BE2C (cell line): Measurements from ENCODE around the gene GPN2.
A peak's percentile ranks its signal among the peaks of the same experiment; 100 is the strongest.

Experiments
- DNase-seq: peaks from one replicate; pipeline ENCODE4 v3.0.0-alpha.2; 2020
- H3K27me3 ChIP-seq: fragments of 250-450 bp; sonication (Bioruptor Pico); 2 replicates; pipeline ENCODE4 v1.5.1; 2020; ENCODE audit warnings: mild to moderate bottlenecking
- H3K36me3 ChIP-seq: fragments of 250-450 bp; sonication (Bioruptor Pico); 2 replicates; pipeline ENCODE4 v1.5.1; 2020; ENCODE audit warnings: mild to moderate bottlenecking
- H3K4me1 ChIP-seq: fragments of 250-450 bp; sonication (Bioruptor Pico); 2 replicates; pipeline ENCODE4 v1.5.1; 2020
- H3K4me3 ChIP-seq: 2 replicates; pipeline ENCODE4 v1.5.1; 2011; ENCODE audit warnings: low read depth, low read length
- H3K9me3 ChIP-seq: fragments of 250-450 bp; sonication (Bioruptor Pico); 2 replicates; pipeline ENCODE4 v1.5.1; 2020
- TF ChIP-seq, protein P1 (sequence below): IDR thresholded peaks from 2 replicates; pipeline ENCODE4 v1.5.1; 2012; ENCODE audit warnings: mild to moderate bottlenecking, low read depth, low read length

GPN2 gene

DNA sequence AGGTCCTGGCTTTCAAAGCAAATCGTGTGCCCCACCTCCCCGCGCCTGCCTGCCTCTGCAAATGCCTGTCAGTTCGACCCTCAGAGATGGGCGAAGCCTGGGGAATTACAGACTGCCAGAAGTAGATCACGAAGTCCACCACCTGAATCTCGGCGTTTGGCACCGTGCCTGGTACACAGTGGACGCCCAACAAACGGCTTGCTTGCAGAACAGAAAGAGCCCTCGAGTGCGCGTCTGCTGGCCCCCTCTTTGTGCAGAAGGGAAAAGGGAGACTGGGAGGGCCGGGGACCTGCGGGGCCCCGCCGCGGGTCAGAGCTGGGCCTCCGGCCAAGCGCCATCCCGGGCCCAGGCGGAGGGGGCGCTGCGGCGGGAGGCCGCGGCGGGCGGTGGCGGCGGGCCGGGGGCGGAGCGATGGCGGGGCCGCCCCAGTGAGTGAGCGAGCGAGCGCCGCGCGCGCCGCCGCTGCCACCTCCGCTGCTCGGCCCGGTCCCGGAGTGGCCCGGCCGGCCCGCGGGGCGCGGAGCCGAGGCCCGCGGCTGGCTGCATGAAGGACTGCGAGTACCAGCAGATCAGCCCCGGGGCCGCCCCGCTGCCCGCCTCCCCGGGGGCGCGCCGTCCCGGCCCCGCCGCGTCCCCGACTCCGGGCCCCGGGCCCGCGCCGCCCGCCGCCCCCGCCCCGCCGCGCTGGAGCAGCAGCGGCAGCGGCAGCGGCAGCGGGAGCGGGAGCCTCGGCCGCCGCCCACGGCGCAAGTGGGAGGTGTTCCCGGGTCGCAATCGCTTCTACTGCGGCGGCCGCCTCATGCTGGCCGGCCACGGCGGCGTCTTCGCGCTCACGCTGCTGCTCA lies 63.6 kb downstream of the GPN2 start, which contains the start of gene ZDHHC18:
TSS of gene ZDHHC18 (plus strand) at position 428 of the 845 bp plus-strand sequence. CDS start at position 545, 117 bp downstream.
- TF ChIP-seq, protein P1, sequence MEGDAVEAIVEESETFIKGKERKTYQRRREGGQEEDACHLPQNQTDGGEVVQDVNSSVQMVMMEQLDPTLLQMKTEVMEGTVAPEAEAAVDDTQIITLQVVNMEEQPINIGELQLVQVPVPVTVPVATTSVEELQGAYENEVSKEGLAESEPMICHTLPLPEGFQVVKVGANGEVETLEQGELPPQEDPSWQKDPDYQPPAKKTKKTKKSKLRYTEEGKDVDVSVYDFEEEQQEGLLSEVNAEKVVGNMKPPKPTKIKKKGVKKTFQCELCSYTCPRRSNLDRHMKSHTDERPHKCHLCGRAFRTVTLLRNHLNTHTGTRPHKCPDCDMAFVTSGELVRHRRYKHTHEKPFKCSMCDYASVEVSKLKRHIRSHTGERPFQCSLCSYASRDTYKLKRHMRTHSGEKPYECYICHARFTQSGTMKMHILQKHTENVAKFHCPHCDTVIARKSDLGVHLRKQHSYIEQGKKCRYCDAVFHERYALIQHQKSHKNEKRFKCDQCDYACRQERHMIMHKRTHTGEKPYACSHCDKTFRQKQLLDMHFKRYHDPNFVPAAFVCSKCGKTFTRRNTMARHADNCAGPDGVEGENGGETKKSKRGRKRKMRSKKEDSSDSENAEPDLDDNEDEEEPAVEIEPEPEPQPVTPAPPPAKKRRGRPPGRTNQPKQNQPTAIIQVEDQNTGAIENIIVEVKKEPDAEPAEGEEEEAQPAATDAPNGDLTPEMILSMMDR: no peak
- Histone ChIP-seq H3K9me3 (no peaks in the 10 kb centered on the region), H3K4me3 (peak within 1 kb of the TSS; percentile 55), H3K4me1 (no peaks in the 10 kb centered on the region), H3K27me3 (no peaks in the 10 kb centered on the region), H3K36me3 (no peaks in the 10 kb centered on the region)
- DNase-seq: peak; percentile 68
